CD14-positive monocyte (primary cell): ENCODE results near the gene ATE1. TPM values are rescaled to one million over a fixed set of nuclear protein-coding genes. Genes with fewer than 3 reads are reported as not detected.

Experiments
- DNase-seq, 3 donors: peaks; one replicate each; pipeline ENCODE4 v3.0.0-alpha.2; 2011 to 2022
- H2AFZ ChIP-seq: 2 replicates; pipeline ENCODE4 v1.6.0; 2012; ENCODE audit warnings: mild to moderate bottlenecking, low read depth, low read length, inconsistent platforms; ENCODE audit not compliant: insufficient read depth, poor library complexity, severe bottlenecking
- H3K27ac ChIP-seq, 2 donors: 1 replicate in 1 of 2; 2 replicates in 1 of 2; pipeline ENCODE4 v1.5.1; 2012 to 2013; ENCODE audit warnings: low read length in 2 of 2, control low read depth in 1 of 2, inconsistent platforms in 1 of 2, low read depth in 1 of 2, mild to moderate bottlenecking in 1 of 2
- H3K27me3 ChIP-seq, 2 donors: one replicate each; pipeline versions ENCODE4 v1.6.0 to v1.6.1; 2011 to 2013; ENCODE audit warnings: low read length in 2 of 2; ENCODE audit not compliant: control insufficient read depth in 2 of 2, insufficient read depth in 2 of 2
- H3K36me3 ChIP-seq, 2 donors: replicated peaks in 1 of 2; 1 replicate in 1 of 2; 2 replicates in 1 of 2; pipeline versions ENCODE4 v1.5.1 to v1.6.1; 2012 to 2013; ENCODE audit warnings: low read length in 2 of 2, control low read depth in 1 of 2, inconsistent platforms in 1 of 2, mild to moderate bottlenecking in 1 of 2; ENCODE audit not compliant: insufficient read depth in 2 of 2, control insufficient read depth in 1 of 2
- H3K4me1 ChIP-seq, 2 donors: 1 replicate in 1 of 2; 2 replicates in 1 of 2; pipeline versions ENCODE4 v1.5.1 to v1.6.1; 2012 to 2013; ENCODE audit warnings: low read length in 2 of 2, control low read depth in 1 of 2, inconsistent platforms in 1 of 2, mild to moderate bottlenecking in 1 of 2, moderate library complexity in 1 of 2; ENCODE audit not compliant: insufficient read depth in 2 of 2, control insufficient read depth in 1 of 2
- H3K4me2 ChIP-seq: replicated peaks from 2 replicates; pipeline ENCODE3; 2012; ENCODE audit warnings: low read length, moderate library complexity, mild to moderate bottlenecking; ENCODE audit not compliant: poor library complexity, severe bottlenecking; ENCODE audit errors: extremely low read depth
- H3K4me3 ChIP-seq, 3 experiments: fragments of 200-600 bp in 1 of 3; sonication (generic) in 1 of 3; replicated peaks in 1 of 3; 1 replicate in 2 of 3; 2 replicates in 1 of 3; pipeline ENCODE4 v1.5.1; 2011 to 2013; ENCODE audit warnings: low read length in 3 of 3, mild to moderate bottlenecking in 3 of 3, control low read depth in 2 of 3, low read depth in 2 of 3, inconsistent platforms in 1 of 3, moderate library complexity in 1 of 3
- H3K79me2 ChIP-seq: 2 replicates; pipeline ENCODE4 v1.6.0; 2012; ENCODE audit warnings: mild to moderate bottlenecking, control low read depth, inconsistent platforms, low read length, moderate library complexity; ENCODE audit not compliant: insufficient read depth
- H3K9ac ChIP-seq: 2 replicates; pipeline ENCODE4 v1.6.0; 2017; ENCODE audit warnings: low read length, mild to moderate bottlenecking; ENCODE audit not compliant: insufficient read depth, poor library complexity, severe bottlenecking
- H3K9me3 ChIP-seq, 2 donors: replicated peaks in 1 of 2; 1 replicate in 1 of 2; 2 replicates in 1 of 2; pipeline versions ENCODE4 v1.5.1 to v1.6.1; 2012 to 2013; ENCODE audit warnings: low read length in 2 of 2, control low read depth in 1 of 2; ENCODE audit not compliant: control insufficient read depth in 1 of 2, insufficient read depth in 1 of 2
- H4K20me1 ChIP-seq: 2 replicates; pipeline ENCODE4 v1.6.0; 2012; ENCODE audit warnings: mild to moderate bottlenecking, low read length, control low read depth, moderate library complexity; ENCODE audit not compliant: insufficient read depth
- H3K27ac Mint-ChIP-seq, 7 donors: one replicate each; pipeline ENCODE4 v1.8.0; 2020; ENCODE audit warnings: mild to moderate bottlenecking in 7 of 7, mixed read lengths in 7 of 7, moderate library complexity in 6 of 7, inconsistent platforms in 2 of 7
- H3K27me3 Mint-ChIP-seq, 3 donors: one replicate each; pipeline ENCODE4 v1.8.0; 2021 to 2022; ENCODE audit warnings: low read depth in 3 of 3, mild to moderate bottlenecking in 3 of 3, mixed read lengths in 3 of 3, moderate library complexity in 3 of 3, inconsistent platforms in 1 of 3
- H3K36me3 Mint-ChIP-seq, 2 donors: one replicate each; pipeline ENCODE4 v1.8.0; 2020; ENCODE audit warnings: mixed read lengths in 2 of 2, inconsistent platforms in 1 of 2, mild to moderate bottlenecking in 1 of 2
- H3K4me1 Mint-ChIP-seq: one replicate; pipeline ENCODE4 v1.8.0; 2020; ENCODE audit warnings: mild to moderate bottlenecking, mixed read lengths
- H3K4me3 Mint-ChIP-seq, 2 donors: one replicate each; pipeline ENCODE4 v1.8.0; 2020; ENCODE audit warnings: mild to moderate bottlenecking in 2 of 2, mixed read lengths in 2 of 2, moderate library complexity in 1 of 2
- H3K9me3 Mint-ChIP-seq, 7 donors: one replicate each; pipeline ENCODE4 v1.8.0; 2020 to 2022; ENCODE audit warnings: mixed read lengths in 7 of 7, mild to moderate bottlenecking in 6 of 7, moderate library complexity in 6 of 7, inconsistent platforms in 2 of 7
- WGBS: methylation state at CpG from one replicate; pipeline ENCODE4 v1.1.5; 2013; ENCODE audit warnings: missing lambda C conversion rate; ENCODE audit not compliant: insufficient coverage; 5-methylcytosine and 5-hydroxymethylcytosine counted together
- intact Hi-C, 2 donors: fragments of 100-400 bp; cut with micrococcal nuclease; formaldehyde crosslinking; loops; one replicate each; pipeline versions ENCODE4 v1.15.0 to v1.15.1; 2023
- polyA plus RNA-seq, 3 donors: library from polyadenylated mRNA; depleted of rRNA in 1 of 3; unstranded in 2 of 3; stranded (reverse) in 1 of 3; fragments of 300-500 nt in 2 of 3; fragments of >200 nt in 1 of 3; fragmentation: Illumina TruSeq in 2 of 3; gene quantifications; 1 replicate in 2 of 3; 2 replicates in 1 of 3; pipeline ENCODE4 v1.2.3, GENCODE V29; 2012 to 2021
- TF ChIP-seq, protein P1 (sequence below): fragments of 200-600 bp; IDR thresholded peaks from one replicate; pipeline ENCODE4 v1.8.0; 2022; ENCODE audit warnings: antibody characterized with exemption, mild to moderate bottlenecking

The ATE1 gene
- polyA plus RNA-seq, 3 donors: 9.2 to 19.5 (median 15.8) TPM

DNA sequence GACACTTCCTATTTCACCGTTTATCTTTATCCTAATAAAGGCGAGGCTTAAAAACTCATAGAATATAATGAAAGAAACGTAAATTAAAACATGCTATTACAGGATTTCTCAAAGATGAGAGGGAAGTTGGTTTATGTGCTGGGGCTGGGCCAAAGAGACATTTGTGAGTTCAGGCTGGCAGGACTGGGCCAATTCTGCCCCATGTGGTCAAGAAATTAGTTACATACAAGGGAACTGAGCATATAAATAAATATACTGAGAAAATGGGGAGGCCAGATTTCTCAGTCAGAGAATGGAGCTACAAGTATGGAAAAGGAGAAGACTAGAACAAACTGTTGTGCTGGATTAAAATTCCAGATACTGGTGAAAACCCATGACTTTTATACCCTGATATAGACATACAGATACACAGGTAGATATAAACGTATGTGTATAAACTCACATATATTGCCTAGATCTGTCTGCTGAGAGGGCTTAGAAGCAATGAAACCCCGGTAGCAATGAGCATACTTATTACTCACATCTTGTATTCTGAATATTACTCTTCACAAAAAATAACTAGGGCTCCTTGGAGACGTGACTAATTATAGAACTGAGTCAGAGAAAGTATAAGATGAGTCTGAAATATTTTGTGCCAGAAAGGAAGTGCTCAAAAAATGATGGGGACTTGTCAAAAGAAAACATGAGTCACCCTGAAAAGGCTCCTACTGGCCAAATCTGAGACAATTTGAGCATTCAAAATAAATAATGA lies 173.9 kb downstream of the ATE1 start:
- no peaks in the 10 kb centered on the region for H3K27me3 Mint-ChIP-seq
- WGBS: no CpG with 5 or more reads among the region's 6 CpGs
- no peak overlapping the region for H2AFZ ChIP-seq
- peaks cover 13 to 21% of the 10 kb centered on the region in 2 donors for H3K36me3 Mint-ChIP-seq
- H3K27ac ChIP-seq: no peak overlapping the region
- peaks cover 23 to 32% of the 10 kb centered on the region in 2 donors for H3K9me3 ChIP-seq
- TF ChIP-seq, protein P1, sequence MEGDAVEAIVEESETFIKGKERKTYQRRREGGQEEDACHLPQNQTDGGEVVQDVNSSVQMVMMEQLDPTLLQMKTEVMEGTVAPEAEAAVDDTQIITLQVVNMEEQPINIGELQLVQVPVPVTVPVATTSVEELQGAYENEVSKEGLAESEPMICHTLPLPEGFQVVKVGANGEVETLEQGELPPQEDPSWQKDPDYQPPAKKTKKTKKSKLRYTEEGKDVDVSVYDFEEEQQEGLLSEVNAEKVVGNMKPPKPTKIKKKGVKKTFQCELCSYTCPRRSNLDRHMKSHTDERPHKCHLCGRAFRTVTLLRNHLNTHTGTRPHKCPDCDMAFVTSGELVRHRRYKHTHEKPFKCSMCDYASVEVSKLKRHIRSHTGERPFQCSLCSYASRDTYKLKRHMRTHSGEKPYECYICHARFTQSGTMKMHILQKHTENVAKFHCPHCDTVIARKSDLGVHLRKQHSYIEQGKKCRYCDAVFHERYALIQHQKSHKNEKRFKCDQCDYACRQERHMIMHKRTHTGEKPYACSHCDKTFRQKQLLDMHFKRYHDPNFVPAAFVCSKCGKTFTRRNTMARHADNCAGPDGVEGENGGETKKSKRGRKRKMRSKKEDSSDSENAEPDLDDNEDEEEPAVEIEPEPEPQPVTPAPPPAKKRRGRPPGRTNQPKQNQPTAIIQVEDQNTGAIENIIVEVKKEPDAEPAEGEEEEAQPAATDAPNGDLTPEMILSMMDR: peak; percentile 18
- H4K20me1 ChIP-seq: no peaks in the 10 kb centered on the region
- H3K4me2 ChIP-seq: no peak overlapping the region
- H3K9me3 Mint-ChIP-seq: peaks cover 23 to 31% (median 27%) of the 10 kb centered on the region in 7 donors
- no peaks in the 10 kb centered on the region for H3K36me3 ChIP-seq
- peaks cover 4% of the 10 kb centered on the region for H3K4me1 Mint-ChIP-seq
- DNase-seq: peak in 1 of 3 donors; percentile 13
- intact Hi-C loops: no loop called here
- H3K27me3 ChIP-seq: no peaks in the 10 kb centered on the region
- no peaks in the 10 kb centered on the region for H3K79me2 ChIP-seq
- H3K4me3 ChIP-seq: no peak overlapping the region
- no peak overlapping the region for H3K9ac ChIP-seq
- no peaks in the 10 kb centered on the region for H3K4me1 ChIP-seq
- H3K4me3 Mint-ChIP-seq: no peak overlapping the region
- H3K27ac Mint-ChIP-seq: no peak overlapping the region

DNA sequence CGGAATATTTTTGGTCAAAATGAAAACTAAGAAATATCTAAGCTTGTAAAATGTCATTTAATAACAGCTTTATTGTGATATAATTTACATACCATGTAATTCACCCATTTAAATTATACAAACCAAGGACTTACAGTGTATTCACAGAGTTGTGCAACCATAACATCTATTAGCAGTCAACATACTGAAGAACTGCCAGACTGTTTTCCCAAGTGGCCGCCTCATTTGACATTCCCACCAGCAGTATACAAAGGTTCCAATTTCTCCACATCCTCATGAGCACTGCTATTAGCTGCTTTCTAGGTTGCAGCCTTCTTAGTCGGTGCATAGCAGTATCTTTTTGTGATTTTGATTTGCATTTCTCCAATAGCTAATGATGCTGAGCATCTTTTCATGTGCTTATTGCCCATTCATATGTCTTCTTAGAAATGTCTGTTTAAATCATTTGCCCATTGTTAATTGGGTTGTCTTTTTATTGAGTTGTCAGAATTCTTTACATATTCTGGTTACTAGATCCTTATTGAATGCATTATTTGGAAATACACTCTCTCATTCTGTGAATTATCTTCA lies 176.6 kb downstream of the ATE1 start:
- H3K9me3 ChIP-seq: peaks cover 9 to 12% of the 10 kb centered on the region in 2 donors
- intact Hi-C loops: no loop called here
- no CpG with 5 or more reads among the region's 3 CpGs for WGBS
- H3K4me2 ChIP-seq: no peak overlapping the region
- no peak for DNase-seq
- Mint-ChIP-seq H3K4me3 (no peak overlapping the region), H3K27ac (no peak overlapping the region), H3K4me1 (peaks cover 4% of the 10 kb centered on the region), H3K27me3 (peaks cover 0 to 2% (median 1%) of the 10 kb centered on the region in 3 donors), H3K9me3 (peaks cover 6 to 16% (median 10%) of the 10 kb centered on the region in 7 donors), H3K36me3 (peaks cover 5 to 9% of the 10 kb centered on the region in 2 donors)
- H3K27me3 ChIP-seq: no peaks in the 10 kb centered on the region
- no peak overlapping the region for H3K9ac ChIP-seq
- no peaks in the 10 kb centered on the region for H3K79me2 ChIP-seq
- H3K4me3 ChIP-seq: no peak overlapping the region
- no peaks in the 10 kb centered on the region for H3K36me3 ChIP-seq
- no peaks in the 10 kb centered on the region for H3K4me1 ChIP-seq
- H2AFZ ChIP-seq: no peak overlapping the region
- H4K20me1 ChIP-seq: no peaks in the 10 kb centered on the region
- H3K27ac ChIP-seq: no peak overlapping the region
- TF ChIP-seq, protein P1: no peak
